Measurements from ENCODE around the gene ABCB1.

Gene ABCB1

DNA sequence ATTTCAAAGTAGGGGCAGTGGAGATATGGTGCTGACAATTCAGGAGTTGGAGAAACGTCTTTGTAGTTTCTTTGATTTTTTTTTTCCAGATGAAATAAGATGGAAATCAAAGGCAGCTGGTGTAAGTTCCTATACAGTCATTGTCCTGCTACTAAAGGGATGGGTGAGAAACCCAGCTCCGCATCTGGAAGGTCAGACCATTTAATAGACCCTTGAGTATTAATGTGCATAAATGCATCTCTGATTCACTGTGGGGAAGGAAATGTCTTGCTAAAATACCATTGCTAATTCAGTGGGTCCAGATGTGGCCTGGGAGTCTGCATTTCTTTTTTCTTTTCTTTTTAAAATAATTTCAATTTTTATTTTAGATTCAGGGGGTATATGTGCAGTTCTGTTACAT is 140.7 kb downstream of the ABCB1 start:
- no peak overlapping the region for H3K9ac ChIP-seq (ENCODE audit: low read depth, low read length)

DNA sequence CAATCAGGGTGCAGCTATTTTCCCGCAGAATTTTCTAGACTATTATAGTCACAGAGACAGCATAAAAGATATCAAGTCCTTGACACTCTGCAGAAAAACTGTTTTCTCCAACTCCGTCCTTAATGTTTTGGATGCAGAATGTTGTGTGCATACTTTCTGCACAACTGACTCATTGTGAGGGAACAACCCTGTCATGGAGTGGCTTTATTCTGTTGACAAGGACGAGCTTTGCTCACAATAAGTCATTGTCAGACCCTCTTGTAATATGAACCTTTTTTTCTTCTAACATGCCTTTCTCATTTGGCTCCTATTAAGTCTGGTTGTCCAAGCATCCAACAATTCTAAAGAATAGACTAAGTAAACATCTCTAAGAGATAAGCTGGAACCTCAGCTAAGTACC is 142.5 kb downstream of the ABCB1 start:
- H3K27me3 ChIP-seq (ENCODE audit: insufficient read depth, low read length, poor library complexity), result no peaks in the 10 kb centered on the region

More for the DNA sequence above, 140.7 kb downstream of the ABCB1 start:
- Histone ChIP-seq H3K27me3 (ENCODE audit: insufficient read depth, low read length, poor library complexity) (no peaks in the 10 kb centered on the region), H3K9me3 (ENCODE audit: insufficient read depth, low read length, severe bottlenecking) (no peaks in the 10 kb centered on the region), H3K79me2 (ENCODE audit: insufficient read depth, low read length) (no peaks in the 10 kb centered on the region), H3K36me3 (ENCODE audit: insufficient read depth, low read length) (no peaks in the 10 kb centered on the region), H3K4me3 (ENCODE audit: low read depth in 1 of 2, low read length in 2 of 2) (no peak overlapping the region), H3K27ac (ENCODE audit: low read length) (no peak overlapping the region), H3K4me1 (ENCODE audit: insufficient read depth, low read length) (no peaks in the 10 kb centered on the region), H4K20me1 (ENCODE audit: insufficient read depth, low read length) (no peaks in the 10 kb centered on the region), H3K4me2 (ENCODE audit: insufficient read depth, low read length) (no peak overlapping the region), H2AFZ (ENCODE audit: low read depth, low read length) (no peak overlapping the region)
- DNase-seq (no peak), ATAC-seq (ENCODE audit: insufficient read depth, low read depth) (no peak)
- no peak for TF ChIP-seq EZH2 (IDR thresholded peaks at IDR 0.05; ENCODE audit: borderline replicate concordance, low read depth, low read length, severe bottlenecking)
- TF ChIP-seq, protein P1, sequence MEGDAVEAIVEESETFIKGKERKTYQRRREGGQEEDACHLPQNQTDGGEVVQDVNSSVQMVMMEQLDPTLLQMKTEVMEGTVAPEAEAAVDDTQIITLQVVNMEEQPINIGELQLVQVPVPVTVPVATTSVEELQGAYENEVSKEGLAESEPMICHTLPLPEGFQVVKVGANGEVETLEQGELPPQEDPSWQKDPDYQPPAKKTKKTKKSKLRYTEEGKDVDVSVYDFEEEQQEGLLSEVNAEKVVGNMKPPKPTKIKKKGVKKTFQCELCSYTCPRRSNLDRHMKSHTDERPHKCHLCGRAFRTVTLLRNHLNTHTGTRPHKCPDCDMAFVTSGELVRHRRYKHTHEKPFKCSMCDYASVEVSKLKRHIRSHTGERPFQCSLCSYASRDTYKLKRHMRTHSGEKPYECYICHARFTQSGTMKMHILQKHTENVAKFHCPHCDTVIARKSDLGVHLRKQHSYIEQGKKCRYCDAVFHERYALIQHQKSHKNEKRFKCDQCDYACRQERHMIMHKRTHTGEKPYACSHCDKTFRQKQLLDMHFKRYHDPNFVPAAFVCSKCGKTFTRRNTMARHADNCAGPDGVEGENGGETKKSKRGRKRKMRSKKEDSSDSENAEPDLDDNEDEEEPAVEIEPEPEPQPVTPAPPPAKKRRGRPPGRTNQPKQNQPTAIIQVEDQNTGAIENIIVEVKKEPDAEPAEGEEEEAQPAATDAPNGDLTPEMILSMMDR (IDR thresholded peaks at IDR 0.05; ENCODE audit: borderline replicate concordance, extremely low read depth, low read length, poor library complexity, severe bottlenecking), result no peak

DNA sequence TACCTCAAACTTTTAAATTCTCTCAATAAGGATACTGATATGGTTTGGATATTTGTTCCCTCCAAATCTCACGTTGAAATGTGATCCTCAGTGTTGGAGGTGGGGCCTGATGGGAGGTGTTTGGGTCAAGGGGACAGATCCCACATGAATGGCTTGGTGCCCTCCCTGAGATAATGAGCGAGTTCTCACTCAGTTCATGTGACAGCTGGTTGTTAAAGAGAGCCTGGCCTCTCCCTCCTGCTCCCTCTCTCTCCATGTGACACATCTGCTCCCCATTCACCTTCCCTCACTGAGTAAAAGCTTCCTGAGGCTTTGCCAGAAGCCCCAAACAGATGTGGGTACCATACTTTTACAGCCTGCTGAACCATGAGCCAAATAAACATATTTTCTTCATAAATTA is 144.4 kb downstream of the ABCB1 start:
- no peak for ATAC-seq (ENCODE audit: insufficient read depth, low read depth)
- H3K27ac ChIP-seq (ENCODE audit: low read length), result no peak overlapping the region
- DNase-seq, result no peak
- H3K4me2 ChIP-seq (ENCODE audit: insufficient read depth, low read length), result no peak overlapping the region
- H3K9me3 ChIP-seq (ENCODE audit: insufficient read depth, low read length, severe bottlenecking), result no peaks in the 10 kb centered on the region
- H2AFZ ChIP-seq (ENCODE audit: low read depth, low read length), result no peak overlapping the region
- H3K4me3 ChIP-seq (ENCODE audit: low read depth in 1 of 2, low read length in 2 of 2), result no peak overlapping the region
- no peaks in the 10 kb centered on the region for H4K20me1 ChIP-seq (ENCODE audit: insufficient read depth, low read length)
- H3K36me3 ChIP-seq (ENCODE audit: insufficient read depth, low read length), result no peaks in the 10 kb centered on the region
- no peaks in the 10 kb centered on the region for H3K4me1 ChIP-seq (ENCODE audit: insufficient read depth, low read length)
- H3K79me2 ChIP-seq (ENCODE audit: insufficient read depth, low read length), result no peaks in the 10 kb centered on the region
- no peaks in the 10 kb centered on the region for H3K27me3 ChIP-seq (ENCODE audit: insufficient read depth, low read length, poor library complexity)
- TF ChIP-seq, protein P1 (IDR thresholded peaks at IDR 0.05; ENCODE audit: borderline replicate concordance, extremely low read depth, low read length, poor library complexity, severe bottlenecking), result no peak
- no peak for TF ChIP-seq EZH2 (IDR thresholded peaks at IDR 0.05; ENCODE audit: borderline replicate concordance, low read depth, low read length, severe bottlenecking)
- no peak overlapping the region for H3K9ac ChIP-seq (ENCODE audit: low read depth, low read length)

More for the DNA sequence above, 142.5 kb downstream of the ABCB1 start:
- Histone ChIP-seq H2AFZ (ENCODE audit: low read depth, low read length) (no peak overlapping the region), H3K36me3 (ENCODE audit: insufficient read depth, low read length) (no peaks in the 10 kb centered on the region), H3K4me3 (ENCODE audit: low read depth in 1 of 2, low read length in 2 of 2) (no peak overlapping the region), H3K4me1 (ENCODE audit: insufficient read depth, low read length) (no peaks in the 10 kb centered on the region), H3K9me3 (ENCODE audit: insufficient read depth, low read length, severe bottlenecking) (no peaks in the 10 kb centered on the region), H3K79me2 (ENCODE audit: insufficient read depth, low read length) (no peaks in the 10 kb centered on the region), H4K20me1 (ENCODE audit: insufficient read depth, low read length) (no peaks in the 10 kb centered on the region), H3K27ac (ENCODE audit: low read length) (no peak overlapping the region), H3K9ac (ENCODE audit: low read depth, low read length) (no peak overlapping the region), H3K4me2 (ENCODE audit: insufficient read depth, low read length) (no peak overlapping the region)
- TF ChIP-seq, protein P1 (IDR thresholded peaks at IDR 0.05; ENCODE audit: borderline replicate concordance, extremely low read depth, low read length, poor library complexity, severe bottlenecking), result no peak
- TF ChIP-seq EZH2 (IDR thresholded peaks at IDR 0.05; ENCODE audit: borderline replicate concordance, low read depth, low read length, severe bottlenecking), result no peak
- ATAC-seq (ENCODE audit: insufficient read depth, low read depth), result no peak
- no peak for DNase-seq

Measured in DND-41 (cell line).